Gastrocnemius medialis (tissue), 4 donors: ENCODE measurements around the gene ZNF277.

ENCODE experiments used
- POLR2A ChIP-seq, 2 donors: fragments of 450-650 bp; IDR thresholded peaks; one replicate each; pipeline ENCODE4 v1.6.1; 2017; ENCODE audit warnings: antibody characterized with exemption in 2 of 2, mild to moderate bottlenecking in 2 of 2, moderate library complexity in 2 of 2
- TF ChIP-seq, protein P1 (sequence below), 5 experiments: fragments of 450-650 bp in 3 of 5; fragments of 200-600 bp in 2 of 5; sonication (generic) in 2 of 5; IDR thresholded peaks in 4 of 5; conservative IDR thresholded peaks in 1 of 5; 1 replicate in 4 of 5; 2 replicates in 1 of 5; pipeline ENCODE4 v1.5.1; 2016 to 2019; ENCODE audit warnings: antibody characterized with exemption in 5 of 5, mild to moderate bottlenecking in 3 of 5, moderate library complexity in 3 of 5

- TF ChIP-seq, protein P1, sequence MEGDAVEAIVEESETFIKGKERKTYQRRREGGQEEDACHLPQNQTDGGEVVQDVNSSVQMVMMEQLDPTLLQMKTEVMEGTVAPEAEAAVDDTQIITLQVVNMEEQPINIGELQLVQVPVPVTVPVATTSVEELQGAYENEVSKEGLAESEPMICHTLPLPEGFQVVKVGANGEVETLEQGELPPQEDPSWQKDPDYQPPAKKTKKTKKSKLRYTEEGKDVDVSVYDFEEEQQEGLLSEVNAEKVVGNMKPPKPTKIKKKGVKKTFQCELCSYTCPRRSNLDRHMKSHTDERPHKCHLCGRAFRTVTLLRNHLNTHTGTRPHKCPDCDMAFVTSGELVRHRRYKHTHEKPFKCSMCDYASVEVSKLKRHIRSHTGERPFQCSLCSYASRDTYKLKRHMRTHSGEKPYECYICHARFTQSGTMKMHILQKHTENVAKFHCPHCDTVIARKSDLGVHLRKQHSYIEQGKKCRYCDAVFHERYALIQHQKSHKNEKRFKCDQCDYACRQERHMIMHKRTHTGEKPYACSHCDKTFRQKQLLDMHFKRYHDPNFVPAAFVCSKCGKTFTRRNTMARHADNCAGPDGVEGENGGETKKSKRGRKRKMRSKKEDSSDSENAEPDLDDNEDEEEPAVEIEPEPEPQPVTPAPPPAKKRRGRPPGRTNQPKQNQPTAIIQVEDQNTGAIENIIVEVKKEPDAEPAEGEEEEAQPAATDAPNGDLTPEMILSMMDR (IDR thresholded peaks at IDR 0.05 in 4 of 5, conservative IDR thresholded peaks at IDR 0.05 in 1 of 5) = no peak
- no peak for TF ChIP-seq POLR2A (IDR thresholded peaks at IDR 0.05)
Observed at GRCh38 chr7:112238330-112238729, 31.8 kb downstream of the ZNF277 start.
